Measurements from ENCODE around the gene TNF. TPM values are rescaled to one million over a fixed set of nuclear protein-coding genes. Genes with fewer than 3 reads are reported as not detected.

The TNF gene
- total RNA-seq, 1 experiment from 2014 or later = 0.64 TPM

DNA sequence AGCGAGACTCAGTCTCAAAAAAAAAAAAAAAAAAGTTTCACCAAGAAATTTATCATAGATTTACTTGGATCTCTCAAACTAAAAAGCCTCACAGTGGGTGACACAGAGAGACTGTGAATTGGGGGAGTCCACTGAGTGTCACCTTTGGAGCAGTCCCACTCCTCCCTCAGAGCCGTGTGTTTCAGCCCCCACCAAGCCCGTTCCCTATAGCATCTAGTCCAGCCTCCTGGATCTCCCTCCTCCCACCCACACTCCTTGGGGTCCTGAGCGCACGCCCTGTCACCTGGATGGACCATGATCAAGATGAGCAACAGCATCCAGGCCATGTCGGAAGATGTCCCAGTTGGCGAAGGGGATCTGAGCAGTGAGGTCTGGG lies 17.0 kb downstream of the TNF start:
- no peak overlapping the region for H3K27ac ChIP-seq (ENCODE audit: low read length)
- in situ Hi-C loops (cut with HindIII; ENCODE audit: low pct_unique_long_range_greater_than_20kb, low sequenced_read_pairs) = no loop called here
- H3K36me3 ChIP-seq (ENCODE audit: control insufficient read depth, insufficient read depth, low read length) = no peaks in the 10 kb centered on the region
- CTCF ChIA-PET = interaction anchor here (1.5 kb wide), 1 partner anchor 12 kb away, joined by 14 read pairs; no protein-coding TSS in a partner anchor
- H3K4me1 ChIP-seq (ENCODE audit: control insufficient read depth, insufficient read depth, low read length) = no peaks in the 10 kb centered on the region
- intact Hi-C loops (cut with micrococcal nuclease; ENCODE audit: unreplicated experiment) = no loop called here
- no peaks in the 10 kb centered on the region for H3K27me3 ChIP-seq (ENCODE audit: control insufficient read depth, insufficient read depth, low read length)
- TF ChIP-seq, protein P1, sequence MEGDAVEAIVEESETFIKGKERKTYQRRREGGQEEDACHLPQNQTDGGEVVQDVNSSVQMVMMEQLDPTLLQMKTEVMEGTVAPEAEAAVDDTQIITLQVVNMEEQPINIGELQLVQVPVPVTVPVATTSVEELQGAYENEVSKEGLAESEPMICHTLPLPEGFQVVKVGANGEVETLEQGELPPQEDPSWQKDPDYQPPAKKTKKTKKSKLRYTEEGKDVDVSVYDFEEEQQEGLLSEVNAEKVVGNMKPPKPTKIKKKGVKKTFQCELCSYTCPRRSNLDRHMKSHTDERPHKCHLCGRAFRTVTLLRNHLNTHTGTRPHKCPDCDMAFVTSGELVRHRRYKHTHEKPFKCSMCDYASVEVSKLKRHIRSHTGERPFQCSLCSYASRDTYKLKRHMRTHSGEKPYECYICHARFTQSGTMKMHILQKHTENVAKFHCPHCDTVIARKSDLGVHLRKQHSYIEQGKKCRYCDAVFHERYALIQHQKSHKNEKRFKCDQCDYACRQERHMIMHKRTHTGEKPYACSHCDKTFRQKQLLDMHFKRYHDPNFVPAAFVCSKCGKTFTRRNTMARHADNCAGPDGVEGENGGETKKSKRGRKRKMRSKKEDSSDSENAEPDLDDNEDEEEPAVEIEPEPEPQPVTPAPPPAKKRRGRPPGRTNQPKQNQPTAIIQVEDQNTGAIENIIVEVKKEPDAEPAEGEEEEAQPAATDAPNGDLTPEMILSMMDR (IDR thresholded peaks at IDR 0.05) = no peak
- TF ChIP-seq TCF7L2 (IDR thresholded peaks at IDR 0.05; ENCODE audit: low read depth, low read length) (no peak), POLR2AphosphoS5 (IDR thresholded peaks at IDR 0.05; ENCODE audit: low read depth, low read length) (no peak), SIN3A (IDR thresholded peaks at IDR 0.05; ENCODE audit: borderline replicate concordance, insufficient read depth, low read depth, low read length) (no peak)
- TF ChIP-seq, protein P2, sequence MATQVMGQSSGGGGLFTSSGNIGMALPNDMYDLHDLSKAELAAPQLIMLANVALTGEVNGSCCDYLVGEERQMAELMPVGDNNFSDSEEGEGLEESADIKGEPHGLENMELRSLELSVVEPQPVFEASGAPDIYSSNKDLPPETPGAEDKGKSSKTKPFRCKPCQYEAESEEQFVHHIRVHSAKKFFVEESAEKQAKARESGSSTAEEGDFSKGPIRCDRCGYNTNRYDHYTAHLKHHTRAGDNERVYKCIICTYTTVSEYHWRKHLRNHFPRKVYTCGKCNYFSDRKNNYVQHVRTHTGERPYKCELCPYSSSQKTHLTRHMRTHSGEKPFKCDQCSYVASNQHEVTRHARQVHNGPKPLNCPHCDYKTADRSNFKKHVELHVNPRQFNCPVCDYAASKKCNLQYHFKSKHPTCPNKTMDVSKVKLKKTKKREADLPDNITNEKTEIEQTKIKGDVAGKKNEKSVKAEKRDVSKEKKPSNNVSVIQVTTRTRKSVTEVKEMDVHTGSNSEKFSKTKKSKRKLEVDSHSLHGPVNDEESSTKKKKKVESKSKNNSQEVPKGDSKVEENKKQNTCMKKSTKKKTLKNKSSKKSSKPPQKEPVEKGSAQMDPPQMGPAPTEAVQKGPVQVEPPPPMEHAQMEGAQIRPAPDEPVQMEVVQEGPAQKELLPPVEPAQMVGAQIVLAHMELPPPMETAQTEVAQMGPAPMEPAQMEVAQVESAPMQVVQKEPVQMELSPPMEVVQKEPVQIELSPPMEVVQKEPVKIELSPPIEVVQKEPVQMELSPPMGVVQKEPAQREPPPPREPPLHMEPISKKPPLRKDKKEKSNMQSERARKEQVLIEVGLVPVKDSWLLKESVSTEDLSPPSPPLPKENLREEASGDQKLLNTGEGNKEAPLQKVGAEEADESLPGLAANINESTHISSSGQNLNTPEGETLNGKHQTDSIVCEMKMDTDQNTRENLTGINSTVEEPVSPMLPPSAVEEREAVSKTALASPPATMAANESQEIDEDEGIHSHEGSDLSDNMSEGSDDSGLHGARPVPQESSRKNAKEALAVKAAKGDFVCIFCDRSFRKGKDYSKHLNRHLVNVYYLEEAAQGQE (IDR thresholded peaks at IDR 0.05; ENCODE audit: insufficient read depth in 1 of 2, low read depth in 2 of 2, low read length in 1 of 2) = no peak
- POLR2A ChIA-PET = interaction anchor here (0.6 kb wide), 2 partner anchors 51 to 71 kb away, joined by 7 read pairs; no protein-coding TSS in a partner anchor
- no peak for ATAC-seq
- H3K4me3 ChIP-seq (ENCODE audit: low read depth in 2 of 2, low read length in 2 of 2) = no peak overlapping the region
- no peak for DNase-seq (ENCODE audit: low read depth, low spot score)
- no TSS peak for BruUV-seq (replicated peaks)
- H3K9me3 ChIP-seq (ENCODE audit: control insufficient read depth, insufficient read depth, low read depth, low read length) = no peaks in the 10 kb centered on the region

DNA sequence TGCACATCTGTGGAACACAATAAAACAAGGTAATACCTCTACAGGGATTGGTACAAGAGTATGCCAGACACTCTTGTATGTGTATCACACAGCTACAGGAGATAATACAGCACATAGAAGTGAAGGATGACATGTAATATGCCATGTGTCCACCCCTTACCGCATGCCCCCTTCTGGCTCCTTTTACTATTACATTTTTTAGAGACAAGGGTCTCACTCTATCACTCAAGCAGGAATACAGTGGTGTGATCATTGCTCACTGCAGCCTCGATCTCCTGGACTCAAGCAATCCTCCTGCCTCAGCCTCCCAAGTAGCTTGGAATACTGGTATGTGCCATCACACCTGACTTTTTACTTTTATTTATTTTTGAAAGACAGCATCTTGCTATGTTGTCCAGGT lies 21.6 kb downstream of the TNF start:
- ChIA-PET CTCF (interaction anchor here (1.9 to 3.8 kb wide), 3 partner anchors 16 to 50 kb away, joined by 11 to 37 read pairs (median 22); partner anchors contain the start of genes ATP6V1G2, LTB and NFKBIL1), POLR2A (no interaction called here)
- H3K9me3 ChIP-seq (ENCODE audit: control insufficient read depth, insufficient read depth, low read depth, low read length) = no peaks in the 10 kb centered on the region
- no TSS peak for BruUV-seq (replicated peaks)
- no peak for DNase-seq (ENCODE audit: low read depth, low spot score)
- intact Hi-C loops (cut with micrococcal nuclease; ENCODE audit: unreplicated experiment) (loop anchor here (1.0 to 5.0 kb wide), 3 partner anchors 16 to 105 kb away; no protein-coding TSS in a partner anchor), in situ Hi-C loops (cut with HindIII; ENCODE audit: low pct_unique_long_range_greater_than_20kb, low sequenced_read_pairs) (no loop called here)
- peak; percentile 64 for ATAC-seq
- no peak overlapping the region for H3K4me3 ChIP-seq (ENCODE audit: low read depth in 2 of 2, low read length in 2 of 2)
- no peaks in the 10 kb centered on the region for H3K27me3 ChIP-seq (ENCODE audit: control insufficient read depth, insufficient read depth, low read length)
- TF ChIP-seq TCF7L2 (IDR thresholded peaks at IDR 0.05; ENCODE audit: low read depth, low read length) (no peak), SIN3A (IDR thresholded peaks at IDR 0.05; ENCODE audit: borderline replicate concordance, insufficient read depth, low read depth, low read length) (no peak), POLR2AphosphoS5 (IDR thresholded peaks at IDR 0.05; ENCODE audit: low read depth, low read length) (no peak)
- TF ChIP-seq, protein P1 (IDR thresholded peaks at IDR 0.05) = peak; percentile 74
- TF ChIP-seq, protein P2 (IDR thresholded peaks at IDR 0.05; ENCODE audit: insufficient read depth in 1 of 2, low read depth in 2 of 2, low read length in 1 of 2) = no peak
- H3K27ac ChIP-seq (ENCODE audit: low read length) = no peak overlapping the region
- no peaks in the 10 kb centered on the region for H3K36me3 ChIP-seq (ENCODE audit: control insufficient read depth, insufficient read depth, low read length)
- 0 out of 2 replicates have a peak, but pooled peaks cover 2% of the 10 kb centered on the region for H3K4me1 ChIP-seq (ENCODE audit: control insufficient read depth, insufficient read depth, low read length)

Data from Panc1 (cell line).